ENCODE results near the gene RMND5B.

Gene RMND5B

GRCh38 chr5:178114325-178115135 lies 16.3 kb upstream of the RMND5B start:
- TF ChIP-seq CTCF (IDR thresholded peaks at IDR 0.05): no peak

GRCh38 chr5:178115136-178115813 lies 15.5 kb upstream of the RMND5B start:
- no peak for TF ChIP-seq CTCF (IDR thresholded peaks at IDR 0.05)

GRCh38 chr5:178115814-178116142 lies 15.0 kb upstream of the RMND5B start:
- TF ChIP-seq CTCF (IDR thresholded peaks at IDR 0.05): no peak

GRCh38 chr5:178116143-178116885 lies 14.5 kb upstream of the RMND5B start:
- no peak for TF ChIP-seq CTCF (IDR thresholded peaks at IDR 0.05)

- TF ChIP-seq CTCF (IDR thresholded peaks at IDR 0.05): no peak
These were observed 12.7 kb upstream of the RMND5B start for GRCh38 chr5:178117923-178118701.

GRCh38 chr5:178119915-178120606 lies 10.8 kb upstream of the RMND5B start:
- TF ChIP-seq CTCF (IDR thresholded peaks at IDR 0.05): no peak
